Mesendoderm (in vitro differentiated cells): Measurements from ENCODE around the gene RRP7A.
"Not testable (repeated sequence)": the region's sequence is repeated elsewhere in the genome, so short reads cannot be mapped to it uniquely, and the experiment has no call there.

Source experiments
- DNase-seq: peaks from one replicate; pipeline ENCODE4 v3.0.0; 2013
- H2AK5ac ChIP-seq: 2 replicates; pipeline ENCODE4 v1.6.1; 2013; ENCODE audit warnings: low read length, inconsistent platforms
- H2BK120ac ChIP-seq: 2 replicates; pipeline ENCODE4 v1.6.1; 2013; ENCODE audit warnings: low read depth, mild to moderate bottlenecking, low read length, moderate library complexity, mixed read lengths
- H2BK15ac ChIP-seq: replicated peaks from 2 replicates; pipeline ENCODE4 v1.6.1; 2013; ENCODE audit warnings: low read depth, mild to moderate bottlenecking, moderate library complexity
- H2BK5ac ChIP-seq: 2 replicates; pipeline ENCODE4 v1.6.1; 2013; ENCODE audit warnings: low read length, inconsistent platforms
- H3K18ac ChIP-seq: 2 replicates; pipeline ENCODE4 v1.6.1; 2013; ENCODE audit warnings: mild to moderate bottlenecking, low read length, mixed read lengths
- H3K23ac ChIP-seq: one replicate; pipeline ENCODE4 v1.6.1; 2013; ENCODE audit warnings: low read length
- H3K27ac ChIP-seq: 2 replicates; pipeline ENCODE4 v1.5.1; 2013; ENCODE audit warnings: low read depth, mild to moderate bottlenecking, inconsistent platforms, low read length, moderate library complexity
- H3K27me3 ChIP-seq: 2 replicates; pipeline ENCODE4 v1.6.1; 2013; ENCODE audit warnings: low read length, control low read depth, mild to moderate bottlenecking, inconsistent platforms; ENCODE audit not compliant: insufficient read depth, poor library complexity
- H3K36me3 ChIP-seq: 2 replicates; pipeline ENCODE4 v1.6.1; 2013; ENCODE audit warnings: low read length, inconsistent platforms; ENCODE audit not compliant: control insufficient read depth, insufficient read depth
- H3K4ac ChIP-seq: one replicate; pipeline ENCODE4 v1.6.1; 2013; ENCODE audit warnings: low read depth, mild to moderate bottlenecking, low read length, moderate library complexity
- H3K4me1 ChIP-seq: 2 replicates; pipeline ENCODE4 v1.6.1; 2013; ENCODE audit warnings: low read depth, low read length, inconsistent platforms; ENCODE audit not compliant: control insufficient read depth
- H3K4me2 ChIP-seq: 2 replicates; pipeline ENCODE4 v1.6.1; 2013; ENCODE audit warnings: low read length
- H3K4me3 ChIP-seq: 2 replicates; pipeline ENCODE4 v1.5.1; 2013; ENCODE audit warnings: mild to moderate bottlenecking, low read length
- H3K56ac ChIP-seq: one replicate; pipeline ENCODE4 v1.6.1; 2013; ENCODE audit warnings: low read length
- H3K79me1 ChIP-seq: 2 replicates; pipeline ENCODE4 v1.6.1; 2013; ENCODE audit warnings: low read length, inconsistent platforms
- H3K79me2 ChIP-seq: 2 replicates; pipeline ENCODE4 v1.6.1; 2013; ENCODE audit warnings: mild to moderate bottlenecking, low read length; ENCODE audit not compliant: control insufficient read depth, insufficient read depth
- H3K9ac ChIP-seq: 2 replicates; pipeline ENCODE4 v1.6.1; 2013; ENCODE audit warnings: low read length, inconsistent platforms
- H4K5ac ChIP-seq: one replicate; pipeline ENCODE4 v1.6.1; 2013; ENCODE audit warnings: low read length
- H4K8ac ChIP-seq: one replicate; pipeline ENCODE4 v1.6.1; 2013; ENCODE audit warnings: low read depth, mild to moderate bottlenecking, control low read depth, low read length, moderate library complexity
- WGBS: extraction: QIAGEN DNeasy Blood & Tissue Kit; methylation state at CpG from one replicate; pipeline ENCODE4 v1.1.7; 2013; ENCODE audit warnings: low lambda C conversion rate, missing lambda C conversion rate; ENCODE audit not compliant: insufficient coverage; ENCODE audit errors: extremely low coverage; 5-methylcytosine and 5-hydroxymethylcytosine counted together

The RRP7A gene

GRCh38 chr22:42547562-42547961, 28.0 kb upstream of the RRP7A start:
- Histone ChIP-seq H3K56ac (peak overlapping the region; percentile 86), H3K23ac (peak overlapping the region; percentile 66), H2AK5ac (no peak overlapping the region), H3K4me2 (no peak overlapping the region), H2BK5ac (peak overlapping the region; percentile 99), H2BK15ac (no peak overlapping the region), H2BK120ac (no peak overlapping the region), H3K4ac (peak overlapping the region; percentile 62), H3K27me3 (no peaks in the 10 kb centered on the region), H3K4me3 (no peak overlapping the region), H3K4me1 (peaks cover 7% of the 10 kb centered on the region), H3K36me3 (no peaks in the 10 kb centered on the region), H3K9ac (peak overlapping the region; percentile 44), H3K27ac (peak overlapping the region; percentile 90), H3K18ac (no peak overlapping the region), H4K8ac (no peak overlapping the region), H3K79me2 (no peaks in the 10 kb centered on the region), H4K5ac (no peak overlapping the region), H3K79me1 (no peaks in the 10 kb centered on the region)
- no CpG with 5 or more reads among the region's 9 CpGs for WGBS
- DNase-seq, result no peak

GRCh38 chr22:42544686-42545085, 25.1 kb upstream of the RRP7A start:
- no peak for DNase-seq
- no CpG with 5 or more reads among the region's 2 CpGs for WGBS

DNA sequence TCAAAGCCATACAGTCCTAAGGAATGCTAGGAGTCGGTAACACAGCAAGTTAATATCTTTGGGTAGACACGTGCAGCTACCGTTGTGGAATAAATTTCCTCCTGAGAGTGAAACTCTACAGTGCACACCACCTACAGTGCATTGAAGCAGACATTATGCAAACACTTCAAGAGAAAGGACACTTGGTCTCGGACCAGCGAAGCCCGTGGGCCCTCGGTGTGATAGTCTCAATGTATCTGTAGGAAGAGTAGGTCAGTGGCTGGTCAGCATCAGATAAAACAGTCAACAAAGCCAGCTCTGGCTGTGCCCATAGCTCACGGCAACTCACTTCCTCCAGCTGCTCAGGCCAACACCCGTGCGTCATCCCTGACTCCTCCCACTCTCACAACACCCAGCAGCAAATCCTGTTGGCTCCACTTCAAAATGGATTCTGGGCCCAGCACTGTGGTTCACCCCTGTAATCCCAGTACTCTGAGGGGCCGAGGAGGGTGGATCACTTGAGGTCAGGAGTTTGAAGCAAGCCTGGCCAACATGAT, 19.7 kb upstream of the RRP7A start:
- not testable (repeated sequence) for H2BK5ac ChIP-seq, H3K36me3 ChIP-seq, H3K18ac ChIP-seq, H3K4ac ChIP-seq, H3K79me1 ChIP-seq, H3K27ac ChIP-seq, H2BK120ac ChIP-seq, H3K4me2 ChIP-seq, DNase-seq, H3K27me3 ChIP-seq, H4K5ac ChIP-seq, H3K9ac ChIP-seq, H3K4me1 ChIP-seq, H3K56ac ChIP-seq, H3K23ac ChIP-seq, H3K79me2 ChIP-seq, H2AK5ac ChIP-seq, H2BK15ac ChIP-seq, H3K4me3 ChIP-seq, H4K8ac ChIP-seq
- no CpG with 5 or more reads among the region's 11 CpGs for WGBS

More at GRCh38 chr22:42544686-42545085, 25.1 kb upstream of the RRP7A start:
- Histone ChIP-seq H3K4me2 (no peak overlapping the region), H3K23ac (no peak overlapping the region), H2BK120ac (no peak overlapping the region), H3K56ac (no peak overlapping the region), H3K4me3 (no peak overlapping the region), H3K4ac (no peak overlapping the region), H3K36me3 (no peaks in the 10 kb centered on the region), H3K18ac (no peak overlapping the region), H4K5ac (no peak overlapping the region), H2BK15ac (no peak overlapping the region), H3K27me3 (no peaks in the 10 kb centered on the region), H3K9ac (no peak overlapping the region), H2BK5ac (no peak overlapping the region), H3K79me1 (no peaks in the 10 kb centered on the region), H3K79me2 (no peaks in the 10 kb centered on the region), H3K27ac (no peak overlapping the region), H2AK5ac (no peak overlapping the region), H3K4me1 (peaks cover 7% of the 10 kb centered on the region), H4K8ac (no peak overlapping the region)

DNA sequence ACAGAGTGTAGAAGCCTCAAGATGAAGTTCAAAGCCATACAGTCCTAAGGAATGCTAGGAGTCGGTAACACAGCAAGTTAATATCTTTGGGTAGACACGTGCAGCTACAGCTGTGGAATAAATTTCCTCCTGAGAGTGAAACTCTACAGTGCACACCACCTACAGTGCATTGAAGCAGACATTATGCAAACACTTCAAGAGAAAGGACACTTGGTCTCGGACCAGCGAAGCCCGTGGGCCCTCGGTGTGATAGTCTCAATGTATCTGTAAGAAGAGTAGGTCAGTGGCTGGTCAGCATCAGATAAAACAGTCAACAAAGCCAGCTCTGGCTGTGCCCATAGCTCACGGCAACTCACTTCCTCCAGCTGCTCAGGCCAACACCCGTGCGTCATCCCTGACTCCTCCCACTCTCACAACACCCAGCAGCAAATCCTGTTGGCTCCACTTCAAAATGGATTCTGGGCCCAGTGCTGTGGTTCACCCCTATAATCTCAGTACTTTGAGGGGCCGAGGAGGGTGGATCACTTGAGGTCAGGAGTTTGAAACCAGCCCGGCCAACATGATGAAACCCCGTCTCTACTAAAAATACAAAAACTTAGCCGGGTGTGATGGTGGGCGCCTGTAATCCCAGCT, 17.7 kb upstream of the RRP7A start:
- H3K36me3 ChIP-seq, H2AK5ac ChIP-seq, H3K4me3 ChIP-seq, H3K4ac ChIP-seq, H3K79me2 ChIP-seq, H4K8ac ChIP-seq, H3K4me2 ChIP-seq, H2BK15ac ChIP-seq, H3K27me3 ChIP-seq, H2BK120ac ChIP-seq, DNase-seq, H3K4me1 ChIP-seq, H4K5ac ChIP-seq, H3K79me1 ChIP-seq, H3K18ac ChIP-seq, H2BK5ac ChIP-seq, H3K23ac ChIP-seq, H3K27ac ChIP-seq, H3K56ac ChIP-seq, H3K9ac ChIP-seq: not testable (repeated sequence)
- WGBS, result no CpG with 5 or more reads among the region's 14 CpGs

DNA sequence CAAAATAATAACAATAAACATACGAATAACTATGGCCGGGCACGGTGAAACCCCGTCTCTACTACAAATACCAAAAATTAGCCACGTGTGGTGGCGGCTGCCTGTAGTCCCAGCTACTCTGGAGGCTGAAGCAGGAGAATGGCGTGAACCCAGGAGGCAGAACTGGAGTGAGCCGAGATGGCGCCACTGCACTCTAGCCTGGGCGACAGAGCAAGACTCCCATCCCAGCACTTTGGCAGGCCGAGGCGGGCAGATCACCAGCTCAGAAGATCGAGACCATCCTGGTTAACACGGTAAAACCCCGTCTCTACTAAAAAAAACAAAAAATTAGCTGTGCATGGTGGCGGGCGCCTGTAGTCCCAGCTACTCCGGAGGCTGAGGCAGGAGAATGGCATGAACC, 17.0 kb upstream of the RRP7A start:
- H3K4me3 ChIP-seq, H4K5ac ChIP-seq, H2BK120ac ChIP-seq, H3K79me2 ChIP-seq, H2BK5ac ChIP-seq, DNase-seq, H3K36me3 ChIP-seq, H3K27me3 ChIP-seq, H2BK15ac ChIP-seq, H3K27ac ChIP-seq, H3K18ac ChIP-seq, H3K23ac ChIP-seq, H4K8ac ChIP-seq, H3K4ac ChIP-seq, H2AK5ac ChIP-seq, H3K9ac ChIP-seq, H3K79me1 ChIP-seq, H3K4me1 ChIP-seq, H3K56ac ChIP-seq, H3K4me2 ChIP-seq: not testable (repeated sequence)
- no CpG with 5 or more reads among the region's 18 CpGs for WGBS

DNA sequence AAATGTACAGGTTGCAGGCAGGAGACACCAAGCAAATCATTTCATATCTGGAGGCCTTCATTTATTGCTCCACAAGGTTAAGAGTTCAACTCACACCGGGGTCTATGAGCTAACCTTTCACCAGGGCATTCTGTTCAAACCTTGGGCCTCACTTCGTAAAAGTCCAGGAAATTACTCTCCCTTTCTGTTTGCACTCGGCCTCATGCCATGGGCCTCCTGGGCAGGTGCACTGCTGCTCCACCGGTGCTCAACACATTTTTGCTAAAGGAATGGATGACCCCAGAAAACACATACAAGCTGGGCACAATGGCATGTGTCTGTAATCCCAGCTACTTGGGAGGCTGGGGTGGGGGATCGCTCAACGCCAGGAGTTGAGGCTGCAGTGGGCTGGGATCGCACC, 16.6 kb upstream of the RRP7A start:
- H3K4me1 ChIP-seq, result no peaks in the 10 kb centered on the region
- no peak overlapping the region for H3K4ac ChIP-seq
- no CpG with 5 or more reads among the region's 7 CpGs for WGBS
- no peak overlapping the region for H2AK5ac ChIP-seq
- no peak for DNase-seq
- H3K18ac ChIP-seq, result no peak overlapping the region
- no peaks in the 10 kb centered on the region for H3K79me1 ChIP-seq
- no peaks in the 10 kb centered on the region for H3K36me3 ChIP-seq
- H3K27me3 ChIP-seq, result no peaks in the 10 kb centered on the region
- H4K8ac ChIP-seq, result no peak overlapping the region
- H3K4me3 ChIP-seq, result no peak overlapping the region
- no peak overlapping the region for H3K27ac ChIP-seq
- no peak overlapping the region for H3K9ac ChIP-seq
- H3K23ac ChIP-seq, result no peak overlapping the region
- no peak overlapping the region for H2BK15ac ChIP-seq
- H2BK120ac ChIP-seq, result no peak overlapping the region
- no peak overlapping the region for H2BK5ac ChIP-seq
- no peak overlapping the region for H3K56ac ChIP-seq
- no peak overlapping the region for H4K5ac ChIP-seq
- no peak overlapping the region for H3K4me2 ChIP-seq
- H3K79me2 ChIP-seq, result no peaks in the 10 kb centered on the region
